Measurements from ENCODE around the gene ITPR2.

- TF ChIP-seq NRF1 (IDR thresholded peaks at IDR 0.05; ENCODE audit: low read depth, low read length) (no peak), RAD21 (IDR thresholded peaks at IDR 0.05 in 1 of 2, conservative IDR thresholded peaks at IDR 0.05 in 1 of 2; ENCODE audit: low read depth in 2 of 2, low read length in 2 of 2) (no peak), HDAC2 (IDR thresholded peaks at IDR 0.05; ENCODE audit: borderline replicate concordance in 1 of 2, low read depth in 2 of 2, low read length in 2 of 2) (no peak), CEBPB (IDR thresholded peaks at IDR 0.05; ENCODE audit: low read depth, low read length) (no peak), BRCA1 (IDR thresholded peaks at IDR 0.05; ENCODE audit: low read depth, low read length) (no peak), CTCF (IDR thresholded peaks at IDR 0.05; ENCODE audit: control extremely low read depth in 1 of 3, insufficient read depth in 1 of 3, low read depth in 1 of 3, low read length in 3 of 3) (no peak), POLR2A (IDR thresholded peaks at IDR 0.05; ENCODE audit: control extremely low read depth in 1 of 2, low read depth in 2 of 2, low read length in 2 of 2) (no peak), EZH2 (IDR thresholded peaks at IDR 0.05; ENCODE audit: low read depth, low read length, severe bottlenecking) (no peak), EP300 (IDR thresholded peaks at IDR 0.05; ENCODE audit: borderline replicate concordance in 1 of 2, low read depth in 2 of 2, low read length in 2 of 2) (no peak), MAFK (IDR thresholded peaks at IDR 0.05; ENCODE audit: low read depth, low read length) (no peak), MAX (IDR thresholded peaks at IDR 0.05) (no peak), SRF (IDR thresholded peaks at IDR 0.05; ENCODE audit: low read depth, low read length) (no peak), CBX8 (IDR thresholded peaks at IDR 0.05; ENCODE audit: borderline replicate concordance, low read depth, low read length) (no peak), POLR2AphosphoS5 (IDR thresholded peaks at IDR 0.05; ENCODE audit: low read depth, low read length) (no peak)
Measured at GRCh38 chr12:26608273-26608672, 224.7 kb downstream of the ITPR2 start.
